AG09309 (cell line): Measurements from ENCODE around the gene SCYGR7.

Experiments used
- DNase-seq: peaks from one replicate; pipeline ENCODE4 v3.0.0-alpha.2; 2010; ENCODE audit warnings: low read depth
- H3K4me3 ChIP-seq: 2 replicates; pipeline ENCODE4 v1.5.1; 2011; ENCODE audit warnings: mild to moderate bottlenecking, low read depth, low read length, moderate library complexity; ENCODE audit not compliant: control insufficient read depth
- TF ChIP-seq, protein P1 (sequence below): IDR thresholded peaks from 2 replicates; pipeline ENCODE4 v1.5.1; 2011; ENCODE audit warnings: mild to moderate bottlenecking, low read depth, low read length, inconsistent platforms; ENCODE audit not compliant: insufficient read depth, control insufficient read depth; ENCODE audit errors: missing control alignments

Gene SCYGR7

DNA sequence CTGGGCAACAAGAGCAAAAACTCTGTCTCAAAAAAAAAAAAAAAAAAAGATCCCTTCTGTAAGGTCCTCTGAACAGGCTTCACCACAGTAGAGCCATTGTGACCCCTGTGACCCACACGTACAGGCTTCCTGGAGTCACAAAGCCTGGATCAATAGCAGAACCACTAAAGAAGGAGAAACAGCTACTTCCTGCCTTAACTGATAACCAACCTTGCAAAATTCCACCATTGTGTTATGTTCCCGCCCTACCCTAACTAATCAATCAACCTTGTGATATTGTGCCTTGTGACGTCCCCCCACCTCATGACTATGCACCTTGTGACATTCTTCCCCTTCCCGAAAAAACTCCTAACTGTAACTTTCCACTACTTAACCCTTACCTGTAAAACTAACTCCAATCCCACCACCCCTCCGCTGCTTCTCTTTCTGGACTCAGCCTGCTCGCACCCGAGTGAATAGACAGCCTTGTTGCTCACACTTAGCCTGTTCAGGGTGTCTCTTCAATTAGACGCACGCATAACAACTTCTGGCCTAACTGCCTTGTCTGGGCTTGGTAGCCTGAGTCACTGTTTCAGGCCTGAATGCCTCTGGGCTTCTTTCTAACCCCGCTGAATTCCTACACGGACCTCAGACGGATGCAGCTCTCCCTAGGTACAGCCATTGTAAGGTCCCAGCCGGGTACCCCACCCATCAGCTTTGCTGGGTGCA, 31.4 kb downstream of the SCYGR7 start:
- no peak overlapping the region for H3K4me3 ChIP-seq
- DNase-seq = no peak
- TF ChIP-seq, protein P1, sequence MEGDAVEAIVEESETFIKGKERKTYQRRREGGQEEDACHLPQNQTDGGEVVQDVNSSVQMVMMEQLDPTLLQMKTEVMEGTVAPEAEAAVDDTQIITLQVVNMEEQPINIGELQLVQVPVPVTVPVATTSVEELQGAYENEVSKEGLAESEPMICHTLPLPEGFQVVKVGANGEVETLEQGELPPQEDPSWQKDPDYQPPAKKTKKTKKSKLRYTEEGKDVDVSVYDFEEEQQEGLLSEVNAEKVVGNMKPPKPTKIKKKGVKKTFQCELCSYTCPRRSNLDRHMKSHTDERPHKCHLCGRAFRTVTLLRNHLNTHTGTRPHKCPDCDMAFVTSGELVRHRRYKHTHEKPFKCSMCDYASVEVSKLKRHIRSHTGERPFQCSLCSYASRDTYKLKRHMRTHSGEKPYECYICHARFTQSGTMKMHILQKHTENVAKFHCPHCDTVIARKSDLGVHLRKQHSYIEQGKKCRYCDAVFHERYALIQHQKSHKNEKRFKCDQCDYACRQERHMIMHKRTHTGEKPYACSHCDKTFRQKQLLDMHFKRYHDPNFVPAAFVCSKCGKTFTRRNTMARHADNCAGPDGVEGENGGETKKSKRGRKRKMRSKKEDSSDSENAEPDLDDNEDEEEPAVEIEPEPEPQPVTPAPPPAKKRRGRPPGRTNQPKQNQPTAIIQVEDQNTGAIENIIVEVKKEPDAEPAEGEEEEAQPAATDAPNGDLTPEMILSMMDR = no peak

DNA sequence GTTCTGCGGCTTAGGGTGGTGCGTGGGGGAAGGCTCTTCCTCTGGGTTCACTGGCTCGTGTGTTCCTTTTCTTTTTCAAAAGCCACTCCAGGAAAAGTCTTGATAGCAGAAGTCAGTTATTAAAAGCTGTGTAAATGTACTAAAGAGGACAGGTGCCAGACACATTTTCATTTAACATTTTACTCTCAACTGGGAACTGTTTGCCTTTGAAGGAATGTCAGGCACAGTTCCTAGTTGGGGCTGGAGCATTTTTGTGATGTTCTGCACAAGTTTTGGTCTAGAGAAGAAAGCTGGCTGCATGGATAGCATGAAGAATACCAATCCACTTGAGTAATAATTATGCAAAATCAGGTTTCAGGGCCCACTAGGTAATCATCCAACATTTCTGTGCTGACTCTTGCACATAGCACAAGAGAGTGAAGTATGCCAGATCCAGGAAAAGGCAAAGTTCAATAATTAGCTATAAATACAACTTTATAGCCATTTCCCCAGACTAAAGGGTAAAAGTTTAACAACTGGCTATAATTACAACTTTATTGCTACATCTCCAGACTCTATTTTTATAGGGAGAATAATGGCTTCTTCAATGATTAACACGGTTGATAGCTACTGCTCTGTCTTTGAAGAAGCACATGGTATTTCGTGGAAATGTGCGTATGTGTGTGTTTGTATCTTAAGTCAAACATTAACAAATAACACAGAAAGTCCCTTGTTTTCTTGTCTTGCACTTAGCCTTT, 33.8 kb downstream of the SCYGR7 start:
- TF ChIP-seq, protein P1 = no peak
- no peak overlapping the region for H3K4me3 ChIP-seq
- peak; percentile 33 for DNase-seq

DNA sequence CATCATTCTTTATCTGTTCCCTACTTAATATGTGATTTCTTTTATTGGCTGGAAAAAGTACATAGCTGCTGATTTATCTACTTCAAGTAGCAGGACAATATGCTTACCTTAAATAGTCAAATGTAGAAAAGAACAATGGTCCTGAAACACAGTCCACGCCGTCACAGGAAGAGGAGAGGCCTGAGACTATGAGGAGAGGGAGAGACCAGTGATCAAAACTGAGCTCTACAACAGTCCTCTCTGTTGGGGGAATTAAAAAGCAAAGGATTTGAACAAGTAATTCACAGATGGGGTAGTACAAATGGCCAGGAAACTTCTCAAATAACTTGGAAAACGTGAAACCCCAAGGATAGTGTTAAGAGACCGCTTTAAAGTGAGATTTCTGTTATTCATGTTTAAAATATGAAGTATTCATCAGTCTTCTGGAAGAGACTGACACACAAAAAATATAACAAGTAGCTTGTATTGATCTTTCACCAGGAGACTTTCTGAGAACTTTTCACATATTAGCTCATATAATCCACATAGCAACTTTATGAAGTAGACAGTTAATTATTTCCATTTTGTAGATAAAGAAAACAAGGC, 37.7 kb downstream of the SCYGR7 start:
- no peak overlapping the region for H3K4me3 ChIP-seq
- DNase-seq = no peak
- TF ChIP-seq, protein P1 = no peak

DNA sequence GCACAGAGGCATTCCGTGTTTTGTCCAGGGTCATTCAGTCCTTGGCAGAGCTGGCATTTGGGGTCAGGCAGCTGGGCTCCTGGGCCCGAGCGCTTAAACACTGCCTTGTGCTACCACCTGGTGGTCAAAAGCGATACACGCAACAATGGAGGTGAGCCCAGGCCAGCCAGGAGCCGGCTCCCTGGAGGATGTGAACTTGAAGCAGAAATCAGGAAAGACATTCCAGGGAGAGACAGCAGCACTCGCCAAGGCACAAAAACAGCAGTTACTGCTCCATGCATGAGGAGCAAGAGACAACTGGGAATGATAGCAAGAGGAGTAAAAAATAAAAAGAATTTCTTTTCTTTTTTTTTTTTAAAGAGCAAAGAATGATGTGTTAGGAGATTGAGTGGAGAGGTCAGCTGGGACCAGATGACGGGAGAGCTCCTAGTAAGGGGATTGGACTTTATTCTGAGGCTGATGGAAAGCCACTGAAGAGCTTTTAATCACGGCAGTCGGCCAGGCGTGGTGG, 38.3 kb downstream of the SCYGR7 start:
- no peak overlapping the region for H3K4me3 ChIP-seq
- TF ChIP-seq, protein P1 = peak; percentile 87
- peak; percentile 11 for DNase-seq

DNA sequence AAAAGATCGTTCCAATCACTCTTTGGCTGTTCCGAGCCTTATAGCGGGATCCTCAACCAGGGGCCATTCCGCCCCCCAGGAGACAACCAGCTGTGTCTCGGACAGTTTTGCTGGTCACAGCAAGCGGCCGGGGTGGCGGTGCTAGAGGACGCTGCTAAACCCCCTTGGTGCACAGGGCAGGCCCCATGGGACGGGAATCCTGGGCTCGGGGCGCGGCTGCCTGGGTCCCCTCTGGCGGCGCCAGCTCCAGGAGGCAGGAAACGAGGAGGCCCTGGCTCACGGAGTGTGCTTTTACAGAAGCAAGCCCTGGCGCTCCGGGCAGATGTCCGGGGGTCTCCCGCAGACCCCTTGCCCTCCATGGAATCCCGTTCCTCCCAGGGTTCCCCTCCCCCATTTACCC, 39.7 kb downstream of the SCYGR7 start:
- TF ChIP-seq, protein P1 = no peak
- DNase-seq = no peak
- H3K4me3 ChIP-seq = no peak overlapping the region

DNA sequence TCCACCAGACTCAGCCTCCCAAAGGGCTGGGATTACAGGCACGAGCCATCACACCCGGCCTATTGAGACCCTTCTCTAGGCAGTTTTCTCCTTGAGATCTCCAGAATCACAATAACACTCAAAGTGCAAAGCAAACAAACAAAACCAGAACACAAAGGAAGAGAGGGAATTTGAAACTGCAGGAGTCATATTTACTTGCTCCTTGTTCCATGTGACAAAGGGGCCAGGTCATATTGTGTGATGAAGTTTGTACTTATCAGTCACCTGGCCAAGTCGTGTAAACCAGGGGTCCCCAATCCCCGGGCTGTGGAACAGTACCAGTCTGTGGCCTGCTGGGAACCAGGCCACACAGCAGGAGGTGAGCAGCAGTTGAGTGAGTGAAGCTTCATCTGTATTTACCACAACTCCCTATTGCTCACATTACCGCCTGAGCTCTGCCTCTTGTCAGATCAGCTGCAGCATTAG, 44.1 kb downstream of the SCYGR7 start:
- TF ChIP-seq, protein P1 = no peak
- H3K4me3 ChIP-seq = no peak overlapping the region
- no peak for DNase-seq
